GM19043 (cell line): ENCODE measurements around the gene ALG9.
A peak's percentile ranks its signal among the peaks of the same experiment; 100 is the strongest.

Experiments
- ATAC-seq: cut with Tn5 transposase; IDR thresholded peaks from one replicate; pipeline ENCODE4 v1.9.1; 2021; ENCODE audit warnings: low read depth; ENCODE audit not compliant: unreplicated experiment

The ALG9 gene

DNA sequence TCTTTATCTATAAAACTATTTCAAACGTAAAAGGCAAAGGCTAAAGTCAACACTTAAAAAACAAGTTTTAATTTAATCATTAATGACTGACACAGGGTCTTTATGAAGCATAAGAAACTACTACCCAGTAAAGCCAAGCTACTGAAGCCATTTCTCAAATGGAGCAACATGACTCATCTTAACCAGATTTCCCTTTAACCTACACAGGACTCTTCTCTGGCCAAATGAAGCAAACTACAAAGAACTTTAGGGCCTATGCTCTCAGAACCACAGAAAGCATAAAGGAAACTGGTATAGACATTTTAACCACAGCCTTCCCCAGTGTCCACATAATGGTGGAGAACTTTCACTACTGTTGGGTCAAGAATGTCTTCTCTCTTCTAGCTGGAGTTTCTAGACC, 34.7 kb downstream of the ALG9 start:
- peak; percentile 82 for ATAC-seq

- no peak for ATAC-seq
Measured at GRCh38 chr11:111836162-111836561, 35.2 kb downstream of the ALG9 start.

DNA sequence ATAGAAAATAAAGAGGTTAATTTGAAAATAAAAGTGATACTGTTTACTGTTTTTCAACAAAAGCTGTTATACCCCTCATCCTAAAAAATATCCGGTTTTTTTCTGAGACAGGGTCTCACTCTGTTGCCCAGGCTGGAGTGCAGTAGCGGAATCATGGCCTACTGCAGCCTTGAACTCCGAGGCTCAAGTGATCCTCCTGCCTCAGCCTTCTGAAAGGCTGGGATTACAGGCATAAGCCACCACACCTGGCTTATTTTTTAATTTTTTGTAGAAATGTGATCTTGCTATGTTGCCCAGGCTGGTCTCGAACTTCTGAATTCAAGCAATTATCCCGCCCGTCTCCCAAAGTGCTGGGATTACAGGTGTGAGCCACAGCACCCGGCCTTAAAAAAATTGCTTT, 35.7 kb downstream of the ALG9 start:
- no peak for ATAC-seq

DNA sequence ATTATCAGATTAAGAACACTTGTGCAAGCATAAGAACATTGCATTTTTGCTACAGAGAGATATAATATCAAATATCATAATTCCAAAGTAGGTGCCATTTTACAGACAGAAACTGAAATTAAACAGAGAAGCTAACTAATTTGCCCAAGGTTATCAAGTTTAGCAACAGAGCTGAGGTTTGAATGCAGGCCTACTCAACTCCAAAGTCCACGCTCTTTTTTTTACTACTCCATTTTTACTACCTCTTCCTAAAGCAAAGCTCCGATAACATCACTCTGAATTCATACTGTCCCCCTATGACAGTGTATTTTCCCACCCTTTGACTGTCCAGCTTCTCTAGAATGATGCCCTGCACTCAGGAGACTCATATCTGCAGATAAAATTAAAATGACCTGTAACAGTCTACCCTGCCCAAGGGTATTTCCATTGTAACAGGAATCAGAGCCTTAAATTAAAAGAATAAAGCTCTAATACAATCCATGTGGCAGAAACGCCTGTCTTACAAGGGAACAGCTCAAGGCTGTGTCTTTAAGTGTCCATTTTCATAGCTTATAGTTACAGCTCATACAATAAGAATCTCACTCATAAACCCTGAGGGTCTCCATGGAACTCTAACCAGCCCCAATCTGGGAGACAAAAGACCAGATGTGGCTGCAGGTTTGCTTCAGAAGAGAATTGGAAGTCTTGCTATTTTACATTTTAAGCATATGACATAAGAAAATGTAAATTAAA, 36.8 kb downstream of the ALG9 start:
- no peak for ATAC-seq

DNA sequence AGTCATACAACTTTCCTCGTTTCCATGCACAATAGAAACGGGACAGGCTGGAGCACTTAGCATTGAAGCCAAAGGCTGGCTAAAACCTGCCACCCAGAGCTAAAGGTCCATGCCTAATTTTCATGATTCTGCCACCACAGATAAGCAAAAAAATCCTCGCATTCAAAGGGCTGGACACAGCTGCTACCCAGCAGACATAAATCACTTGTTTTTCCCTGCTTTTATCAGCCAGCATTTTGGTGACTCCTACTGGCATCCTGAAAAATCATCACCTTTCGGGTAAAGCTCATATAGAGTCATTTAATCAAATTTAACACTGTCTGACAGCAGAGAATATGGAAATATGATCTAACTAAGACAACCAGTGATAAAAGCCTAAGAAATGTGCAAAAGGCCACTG, 37.9 kb downstream of the ALG9 start:
- no peak for ATAC-seq

DNA sequence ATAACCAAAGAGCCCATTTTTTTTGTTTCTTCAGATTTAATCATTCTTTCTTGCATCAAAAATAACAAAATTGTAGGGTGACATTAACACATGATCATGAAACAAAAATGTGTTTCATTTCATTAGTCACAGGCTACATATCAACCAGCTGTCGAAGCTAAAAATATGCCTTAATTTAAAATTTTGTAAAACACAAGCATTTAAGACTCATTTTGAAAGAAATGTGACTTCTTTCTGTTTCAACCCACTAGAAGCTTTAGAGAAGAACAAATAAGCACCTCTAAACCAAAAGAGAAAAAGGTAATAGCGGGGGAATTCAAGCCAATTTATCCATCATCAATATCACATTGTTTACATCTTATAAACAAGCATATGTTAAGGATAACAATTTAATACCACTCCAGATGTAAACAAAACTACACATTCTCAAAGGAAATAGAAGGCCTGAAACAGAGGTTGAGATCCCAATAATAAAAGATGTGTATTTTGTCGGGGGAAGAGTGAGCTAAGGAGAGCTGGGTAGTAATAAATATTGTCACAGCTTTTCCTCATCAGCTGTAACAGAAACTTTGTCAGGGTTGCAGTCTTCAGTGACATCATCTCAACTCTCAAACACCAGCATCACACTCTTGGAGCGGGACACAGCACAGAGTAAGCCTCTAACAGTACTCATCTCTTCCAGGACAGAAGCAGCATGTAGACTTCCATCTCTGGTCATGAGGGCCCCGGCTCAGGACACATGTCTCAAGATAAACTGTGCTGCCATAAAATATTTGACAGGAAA, 42.0 kb downstream of the ALG9 start:
- ATAC-seq: peak; percentile 64

GRCh38 chr11:111826322-111826950, 44.9 kb downstream of the ALG9 start:
- no peak for ATAC-seq

- ATAC-seq: no peak
Measured at GRCh38 chr11:111823629-111824028, 47.8 kb downstream of the ALG9 start.

- no peak for ATAC-seq
Measured at GRCh38 chr11:111823131-111823530, 48.2 kb downstream of the ALG9 start.

- no peak for ATAC-seq
Measured at GRCh38 chr11:111819829-111820237, 51.5 kb downstream of the ALG9 start.

- no peak for ATAC-seq
Measured at GRCh38 chr11:111819161-111819828, 52.1 kb downstream of the ALG9 start.

DNA sequence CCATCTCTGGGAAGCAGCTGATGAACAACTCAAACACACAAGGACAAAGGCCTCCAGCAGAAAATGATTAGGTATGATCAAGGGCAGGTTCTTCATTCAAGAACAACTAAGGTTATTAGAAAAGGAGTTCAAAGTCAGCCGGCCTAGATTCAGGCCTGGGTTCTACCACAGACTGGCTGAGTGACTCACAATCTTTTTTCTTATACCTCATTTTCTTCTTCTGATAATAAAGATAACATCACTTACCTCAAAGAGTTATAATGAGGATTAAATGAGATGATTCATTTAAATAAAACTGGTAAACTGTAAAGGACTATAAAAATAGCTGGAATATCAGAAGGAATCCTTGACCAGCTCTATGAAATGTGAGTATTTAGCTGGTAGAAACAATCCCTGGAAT, 55.9 kb downstream of the ALG9 start:
- no peak for ATAC-seq

DNA sequence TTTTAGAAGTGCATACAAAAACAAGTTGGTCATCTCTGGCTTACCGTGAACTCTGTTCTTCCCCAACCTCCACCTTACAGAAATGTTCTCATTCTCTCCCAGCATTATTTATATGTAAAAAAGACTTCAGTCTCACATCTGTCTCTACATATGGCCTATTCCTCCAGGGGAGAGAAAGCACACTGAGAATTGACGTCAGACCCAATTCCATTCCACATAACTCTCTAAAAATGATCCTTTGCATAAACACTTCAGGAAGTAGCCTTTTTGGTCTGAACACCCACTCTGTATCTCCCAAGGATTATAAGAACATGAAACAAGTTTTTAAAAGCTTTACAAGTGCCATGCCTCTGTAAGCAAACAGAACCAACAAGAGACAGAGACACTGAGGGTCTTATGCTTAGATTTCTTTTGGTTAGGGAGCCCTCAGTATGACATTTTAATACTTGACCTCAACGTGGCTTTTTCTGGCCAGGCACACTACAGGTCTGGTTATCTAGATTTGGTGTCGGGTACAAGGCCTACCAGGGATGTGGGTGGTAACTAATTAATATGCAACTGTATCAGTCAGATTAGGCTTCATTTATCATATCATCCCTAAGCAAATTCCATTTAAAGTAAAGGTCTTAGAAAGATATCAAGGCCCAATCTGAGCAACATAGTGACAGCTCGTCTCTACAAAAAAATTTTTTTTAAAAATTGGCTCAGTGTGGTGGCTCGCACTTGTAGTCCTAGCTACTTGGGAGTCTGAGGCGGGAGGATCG, 56.6 kb downstream of the ALG9 start:
- no peak for ATAC-seq

- no peak for ATAC-seq
Measured at GRCh38 chr11:111814106-111814505, 57.3 kb downstream of the ALG9 start.

GRCh38 chr11:111812211-111812610, 59.2 kb downstream of the ALG9 start:
- no peak for ATAC-seq

DNA sequence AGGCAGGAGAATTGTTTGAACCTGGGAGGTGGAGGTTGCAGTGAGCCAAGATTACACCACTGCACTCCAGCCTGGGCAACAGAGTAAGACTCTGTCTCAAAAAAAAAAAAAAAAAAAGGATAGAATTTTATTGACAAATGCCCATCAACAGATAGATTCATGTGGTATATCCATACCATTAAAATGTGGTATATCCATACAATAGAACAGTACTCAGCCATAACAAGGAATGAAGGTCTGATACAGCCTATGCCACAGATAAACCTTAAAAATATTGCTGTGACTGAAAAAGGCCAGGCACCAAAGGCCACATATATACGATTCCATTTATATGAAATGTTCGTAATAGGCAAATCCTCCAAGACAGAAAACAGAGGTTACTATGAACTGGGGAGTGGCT, 59.9 kb downstream of the ALG9 start:
- ATAC-seq: no peak

DNA sequence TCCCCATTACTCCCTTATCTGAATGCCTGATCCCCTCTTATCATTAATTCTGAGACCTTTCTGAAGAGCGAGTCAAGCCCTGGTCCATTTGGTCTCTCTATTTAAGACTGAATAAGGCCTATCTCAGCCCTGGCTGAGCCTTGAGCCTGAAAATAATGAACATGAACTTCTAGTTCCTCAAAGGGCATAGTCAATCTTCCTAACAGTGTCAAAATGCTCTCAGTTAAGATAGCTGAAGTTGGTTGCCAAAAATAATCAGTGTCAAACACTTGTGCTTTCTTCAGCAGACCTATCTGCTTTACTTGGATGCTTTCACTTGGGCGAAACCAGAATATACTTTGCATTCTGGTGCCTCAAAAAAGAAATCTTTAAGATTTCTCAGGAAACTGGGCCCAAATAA, 62.5 kb downstream of the ALG9 start:
- ATAC-seq: no peak

- ATAC-seq: no peak
Measured at GRCh38 chr11:111808063-111808588, 63.3 kb downstream of the ALG9 start.

DNA sequence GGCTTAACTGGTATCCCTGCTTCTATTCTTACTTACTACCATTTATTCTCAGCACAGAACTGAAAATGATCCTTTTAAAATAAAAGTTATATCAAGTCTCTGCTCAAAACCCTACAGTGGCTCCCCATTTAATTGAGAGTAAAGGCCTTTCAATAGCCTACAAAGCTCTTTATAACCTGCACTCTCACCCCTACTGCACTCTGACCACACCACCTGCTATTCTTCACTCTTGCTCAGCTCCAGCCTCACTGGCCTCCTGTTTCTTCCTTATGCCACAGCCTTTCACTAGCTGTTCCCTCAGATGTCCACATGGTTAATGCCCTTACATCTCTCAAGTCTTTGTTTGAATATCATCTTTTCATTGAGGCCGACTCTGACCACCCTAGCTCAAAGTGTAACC, 64.3 kb downstream of the ALG9 start:
- no peak for ATAC-seq

- ATAC-seq: no peak
Measured at GRCh38 chr11:111801135-111801534, 70.2 kb downstream of the ALG9 start.
